ENCODE measurements around the gene IL2RA.
"Not testable (repeated sequence)": the region's sequence is repeated elsewhere in the genome, so short reads cannot be mapped to it uniquely, and the experiment has no call there.

The IL2RA gene

GRCh38 chr10:5960973-5961275 is 101.2 kb downstream of the IL2RA start:
- DNase-seq (ENCODE audit: low read depth in 2 of 2) = not testable (repeated sequence)

Measured in stimulated activated CD8-positive, alpha-beta memory T cell treated with anti-CD3 and anti-CD28 coated beads, Interleukin-15, amount 100 ng/mL, for 48 hours (primary cell).